ENCODE results near the gene AQP11. TPM values are rescaled to one million over a fixed set of nuclear protein-coding genes. Genes with fewer than 3 reads are reported as not detected.
"Not testable (repeated sequence)": the region's sequence is repeated elsewhere in the genome, so short reads cannot be mapped to it uniquely, and the experiment has no call there.

Gene AQP11
- 1 to 10 TPM; 2.0 to 3.7 (median 2.9) TPM for polyA plus RNA-seq (ENCODE audit: insufficient read depth in 1 of 5, insufficient read length in 5 of 5, low replicate concordance in 1 of 5)
- long read RNA-seq, donor 1, partial matches to known transcripts = 174 of 255 reads
- long read RNA-seq, donor 1, other reads (novel, unspliced or antisense) = 77 of 255 reads
- long read RNA-seq, donor 2, partial matches to known transcripts = 0 of 2 reads
- long read RNA-seq, donor 2, other reads (novel, unspliced or antisense) = 0 of 2 reads
- long read RNA-seq, donor 3 = 0 reads
- long read RNA-seq, donor 4, partial matches to known transcripts = 101 of 219 reads
- long read RNA-seq, donor 4, other reads (novel, unspliced or antisense) = 117 of 219 reads
- long read RNA-seq, donor 5 = 0 reads
- long read RNA-seq, donor 6, partial matches to known transcripts = 36 of 206 reads
- long read RNA-seq, donor 6, other reads (novel, unspliced or antisense) = 169 of 206 reads
- long read RNA-seq, donor 7, partial matches to known transcripts = 0 of 1 reads
- long read RNA-seq, donor 7, other reads (novel, unspliced or antisense) = 0 of 1 reads
- long read RNA-seq, donor 8, partial matches to known transcripts = 49 of 88 reads
- long read RNA-seq, donor 8, other reads (novel, unspliced or antisense) = 39 of 88 reads

- DNase-seq = peak; percentile 88 to 91
Observed at GRCh38 chr11:77589521-77590193, at the start of gene AQP11. TSS of gene AQP11 (plus strand) at chr11:77589953. CDS start at chr11:77589993, 40 bp downstream.

GRCh38 chr11:77542296-77542695 is 47.5 kb upstream of the AQP11 start:
- no peak for DNase-seq

GRCh38 chr11:77547047-77547836 is 42.5 kb upstream of the AQP11 start:
- no peak for DNase-seq

GRCh38 chr11:77547863-77548551 is 41.7 kb upstream of the AQP11 start:
- peak; percentile 52 to 56 for DNase-seq

GRCh38 chr11:77548552-77549445 is 41.0 kb upstream of the AQP11 start:
- no peak for DNase-seq

GRCh38 chr11:77551426-77551825 is 38.3 kb upstream of the AQP11 start:
- not testable (repeated sequence) for DNase-seq

GRCh38 chr11:77557553-77557952 is 32.2 kb upstream of the AQP11 start:
- DNase-seq = no peak

DNA sequence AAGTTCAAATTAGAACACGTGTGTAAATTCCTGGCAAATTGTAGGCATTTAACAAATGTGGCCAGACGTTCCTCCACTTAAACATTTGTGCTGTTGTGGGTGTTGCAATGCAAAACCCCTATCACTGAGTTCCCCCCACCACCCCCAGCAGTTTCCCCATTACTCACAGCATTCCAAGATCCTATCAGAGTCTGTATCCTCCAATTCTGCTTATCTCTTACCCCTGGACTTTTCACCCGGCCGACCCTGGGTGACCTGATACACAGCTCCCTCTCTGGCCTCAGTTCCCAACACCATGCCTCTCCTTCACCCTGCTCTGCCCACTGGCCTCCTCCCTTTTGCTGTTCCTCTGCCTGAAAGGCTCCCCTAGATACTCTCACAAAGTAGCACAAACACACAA is 31.4 kb upstream of the AQP11 start:
- no peak for DNase-seq

DNA sequence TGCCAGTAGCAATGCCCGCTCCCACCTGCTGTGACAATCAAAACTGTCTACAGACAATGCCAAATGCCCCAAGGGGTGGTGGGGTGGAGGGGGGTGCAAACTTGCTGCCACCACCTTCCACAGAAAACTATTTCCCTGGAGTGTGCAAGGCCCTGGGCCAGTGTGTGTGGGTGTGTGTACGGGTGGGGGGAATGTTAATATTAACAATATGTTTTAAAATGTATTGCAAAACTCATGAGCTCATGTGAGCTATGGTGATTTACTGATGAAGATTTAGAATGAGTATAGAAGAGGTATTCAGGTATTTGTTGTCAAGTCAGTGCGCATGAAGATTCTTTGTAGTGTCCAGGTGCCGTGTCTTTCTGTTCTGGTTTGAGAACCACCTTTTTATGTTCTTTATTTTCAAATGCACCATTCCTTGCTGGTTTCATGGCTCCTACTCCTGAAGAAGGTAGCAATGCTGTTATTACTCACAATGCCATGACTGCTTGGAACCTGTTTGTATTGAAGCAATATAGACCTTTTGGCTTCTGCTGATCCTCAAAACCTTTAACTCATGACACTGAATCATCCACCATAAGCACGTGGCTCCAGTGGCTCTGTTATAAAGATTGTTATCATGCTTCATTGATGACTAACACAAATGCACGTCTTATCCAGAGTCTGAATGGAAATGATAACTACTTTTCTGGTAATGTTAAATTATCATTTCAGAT is 29.9 kb upstream of the AQP11 start:
- DNase-seq = no peak

- DNase-seq = no peak
Observed at GRCh38 chr11:77560605-77561004, 29.1 kb upstream of the AQP11 start.

- no peak for DNase-seq
Observed at GRCh38 chr11:77561257-77561656, 28.5 kb upstream of the AQP11 start.

DNA sequence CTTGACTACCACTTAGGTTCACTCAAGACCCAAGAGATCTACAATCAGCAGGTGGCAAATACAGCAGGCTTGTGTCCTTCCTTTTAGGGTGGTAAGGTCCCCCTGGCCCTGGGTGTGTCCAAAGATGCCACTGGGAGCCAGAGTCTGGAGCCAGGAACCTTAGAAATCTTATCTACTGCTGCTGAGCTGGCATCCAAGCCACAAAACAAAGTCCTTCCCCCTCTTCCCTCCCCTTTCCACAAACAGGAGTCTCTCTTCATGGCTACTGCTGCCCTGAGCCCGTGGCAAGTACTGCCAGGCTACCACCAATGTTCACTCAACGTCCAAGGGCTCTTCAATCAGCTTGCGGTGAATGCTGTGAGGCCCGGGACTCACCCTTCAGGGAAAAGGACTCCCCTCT is 21.4 kb upstream of the AQP11 start:
- no peak for DNase-seq

DNA sequence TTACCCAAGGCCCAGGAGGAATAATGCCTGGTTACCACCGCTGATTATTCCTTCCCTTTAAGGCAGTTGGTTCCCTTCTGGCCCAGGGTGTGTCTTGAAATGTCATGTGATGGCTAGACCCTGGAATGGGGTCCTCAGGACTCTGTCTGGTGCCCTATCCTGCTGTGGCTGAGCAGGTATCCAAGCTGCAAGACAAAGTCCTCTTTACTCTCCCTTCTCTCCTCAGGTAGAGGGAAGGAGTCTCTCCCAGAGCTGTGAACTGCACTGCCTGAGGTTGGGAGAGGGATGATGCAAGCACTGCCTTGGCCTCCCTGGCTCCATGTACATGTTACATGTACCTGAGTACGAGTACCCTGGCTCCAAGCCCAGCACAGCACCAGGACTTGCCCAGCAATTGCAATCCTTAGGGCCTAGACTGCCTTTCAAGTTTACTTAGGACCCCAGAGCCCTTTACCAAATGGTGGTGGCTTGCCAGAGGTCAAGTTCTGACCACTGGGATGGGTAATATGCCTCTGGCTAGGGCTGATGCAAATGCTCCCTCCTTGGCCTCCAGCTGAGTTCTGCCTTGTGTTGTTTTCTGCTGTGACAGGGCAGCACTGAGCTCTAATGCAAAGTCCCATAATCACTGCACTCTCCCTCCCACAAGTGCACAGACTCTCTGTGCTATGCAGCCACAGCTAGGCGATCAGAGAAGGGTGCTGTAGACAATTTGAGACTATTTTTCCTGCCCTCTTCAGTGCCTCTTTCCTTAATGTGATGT is 20.7 kb upstream of the AQP11 start:
- DNase-seq = no peak

DNA sequence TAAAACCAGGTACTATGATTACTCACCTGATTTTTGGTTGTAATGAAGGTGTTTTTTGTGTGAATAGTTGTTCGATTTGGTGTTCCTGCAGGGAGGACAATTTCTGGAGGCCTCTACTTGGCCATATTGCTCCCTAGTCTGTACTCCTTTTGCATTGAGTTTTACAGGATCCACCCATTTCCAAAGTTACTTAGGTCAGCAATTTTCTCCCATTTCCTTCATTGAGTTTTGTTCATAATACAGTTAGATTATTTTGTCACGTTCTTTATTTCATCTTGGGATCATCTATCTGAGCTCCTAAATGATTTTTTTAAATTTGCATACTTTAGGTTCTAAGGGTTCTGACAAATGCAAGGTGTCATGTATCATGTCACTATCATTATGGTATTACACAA is 20.1 kb upstream of the AQP11 start:
- DNase-seq = no peak

DNA sequence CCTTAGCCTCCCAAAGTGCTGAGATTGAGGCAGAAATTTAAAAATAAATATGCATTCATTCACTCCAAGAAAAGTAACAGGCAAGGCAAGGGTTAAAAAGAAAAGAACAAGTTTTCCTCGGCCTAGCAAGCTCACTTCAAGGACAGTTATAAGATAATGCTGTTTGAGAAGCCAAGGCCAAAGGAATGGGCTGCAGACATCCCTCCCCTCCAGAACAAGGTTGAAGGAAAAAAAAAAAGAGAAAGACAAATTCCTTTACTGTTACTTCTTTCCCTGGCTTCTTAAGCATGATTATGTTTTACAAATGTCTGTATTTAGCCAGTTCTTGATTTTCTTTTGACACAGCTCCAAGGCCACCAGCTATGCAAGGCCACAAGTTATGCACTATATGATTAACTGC is 18.9 kb upstream of the AQP11 start:
- not testable (repeated sequence) for DNase-seq

DNA sequence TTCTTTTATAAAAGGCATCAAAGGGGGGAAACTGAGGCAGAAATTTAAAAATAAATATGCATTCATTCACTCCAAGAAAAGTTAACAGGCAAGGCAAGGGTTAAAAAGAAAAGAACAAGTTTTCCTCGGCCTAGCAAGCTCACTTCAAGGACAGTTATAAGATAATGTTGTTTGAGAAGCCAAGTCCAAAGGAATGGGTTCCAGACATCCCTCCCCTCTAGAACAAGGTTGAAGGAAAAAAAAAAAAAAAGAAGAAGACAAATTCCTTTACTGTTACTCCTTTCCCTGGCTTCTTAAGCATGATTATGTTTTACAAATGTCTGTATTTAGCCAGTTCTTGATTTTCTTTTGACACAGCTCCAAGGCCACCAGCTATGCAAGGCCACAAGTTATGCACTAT is 14.3 kb upstream of the AQP11 start:
- DNase-seq = not testable (repeated sequence)

DNA sequence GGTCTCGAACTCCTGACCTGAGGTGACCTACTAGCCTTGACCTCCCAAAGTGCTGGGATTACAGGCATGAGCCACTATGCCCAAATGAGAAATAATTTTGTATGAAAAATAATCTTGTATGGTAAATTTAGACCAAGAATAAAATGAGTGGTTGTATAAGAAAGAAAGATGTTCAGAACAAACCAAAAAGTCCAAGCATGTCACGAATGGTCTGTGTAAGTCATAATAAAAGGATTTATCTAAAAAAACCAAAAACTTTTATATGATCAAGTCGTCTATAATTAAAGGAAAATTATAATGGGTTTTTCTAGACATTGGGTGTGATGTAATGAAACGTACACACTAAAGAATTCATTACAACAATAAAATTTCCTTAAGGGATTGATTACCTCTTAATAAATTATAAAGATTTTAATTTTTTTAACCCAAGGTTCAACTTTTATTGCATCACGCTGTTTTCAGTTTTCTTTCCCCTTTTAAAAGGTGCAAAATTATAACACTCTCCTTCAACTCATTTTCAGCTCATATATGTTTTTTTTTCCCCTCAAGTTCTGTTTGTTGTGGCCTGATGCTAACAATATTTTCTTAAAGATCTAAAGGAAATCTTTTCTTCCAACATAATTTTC is 8.9 kb upstream of the AQP11 start:
- DNase-seq = no peak

DNA sequence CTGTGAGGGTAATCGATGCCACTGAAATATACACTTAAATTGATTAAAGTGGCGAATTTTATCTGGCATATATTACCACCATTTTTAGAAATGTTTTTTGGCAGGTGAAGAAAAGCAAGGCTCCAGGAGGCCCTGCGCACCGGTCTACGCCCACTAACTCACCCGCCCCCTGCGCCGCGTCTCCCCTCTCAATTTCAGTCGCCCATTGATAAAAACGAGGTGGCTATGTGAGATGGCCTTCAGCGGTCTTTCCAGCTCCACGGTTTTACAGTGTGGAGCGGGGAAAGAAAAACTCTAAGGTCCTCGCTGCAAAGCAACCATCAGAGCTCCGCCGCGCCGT is 602 bp upstream of the AQP11 start:
- no peak for DNase-seq
